Heart right ventricle (tissue), 16 donors: ENCODE results near the gene ANKLE1. TPM values are rescaled to one million over a fixed set of nuclear protein-coding genes. Genes with fewer than 3 reads are reported as not detected.

ENCODE experiments used
- ATAC-seq, 8 donors: fragments of 200-7000 bp; cut with Tn5 transposase; one replicate each; pipeline ENCODE4 v1.9.1; 2020; ENCODE audit warnings: mild to moderate bottlenecking in 8 of 8, moderate library complexity in 8 of 8, moderate number of reproducible peaks in 1 of 8
- DNase-seq, 2 donors: peaks; one replicate each; pipeline ENCODE4 v3.0.0-alpha.2; 2020
- H3K27ac ChIP-seq, 10 donors: fragments of 200-600 bp; sonication (generic) in 2 of 10; one replicate each; pipeline versions ENCODE4 v1.5.0 to v1.8.0; 2020 to 2022; ENCODE audit warnings: mild to moderate bottlenecking in 3 of 10
- H3K27me3 ChIP-seq, 7 donors: fragments of 200-600 bp; one replicate each; pipeline ENCODE4 v1.8.0; 2021 to 2022; ENCODE audit warnings: mild to moderate bottlenecking in 2 of 7
- H3K36me3 ChIP-seq, 9 donors: fragments of 200-600 bp; sonication (generic) in 1 of 9; one replicate each; pipeline versions ENCODE4 v1.5.0 to v1.8.0; 2020 to 2022; ENCODE audit warnings: mild to moderate bottlenecking in 2 of 9
- H3K4me1 ChIP-seq, 9 donors: fragments of 200-600 bp; sonication (generic) in 1 of 9; one replicate each; pipeline versions ENCODE4 v1.5.0 to v1.8.0; 2020 to 2022; ENCODE audit warnings: mild to moderate bottlenecking in 4 of 9
- H3K4me3 ChIP-seq, 10 donors: fragments of 200-600 bp; sonication (generic) in 2 of 10; one replicate each; pipeline versions ENCODE4 v1.5.0 to v1.8.0; 2020 to 2022; ENCODE audit warnings: mild to moderate bottlenecking in 7 of 10, moderate library complexity in 2 of 10
- H3K9me3 ChIP-seq, 11 donors: fragments of 200-600 bp in 10 of 11; sonication (generic) in 2 of 11; one replicate each; pipeline versions ENCODE4 v1.5.0 to v1.8.0; 2013 to 2022; ENCODE audit warnings: mild to moderate bottlenecking in 2 of 11, control low read depth in 1 of 11, moderate library complexity in 1 of 11
- WGBS, 2 donors: extraction: QIAGEN DNeasy Blood & Tissue Kit; methylation state at CpG; one replicate each; pipeline ENCODE4 v1.1.7; 2013; ENCODE audit warnings: inconsistent platforms in 1 of 2; 5-methylcytosine and 5-hydroxymethylcytosine counted together
- intact Hi-C, 10 donors: fragments of 100-400 bp; cut with DNase I; formaldehyde crosslinking; loops; one replicate each; pipeline versions ENCODE4 v1.11.1 to v1.14.2; 2022
- polyA plus RNA-seq, 2 donors: library from polyadenylated mRNA; stranded (reverse); fragments of 200-250 nt; gene quantifications; one replicate each; pipeline ENCODE4 v1.2.3, GENCODE V29; 2013
- total RNA-seq, 10 donors: library from RNA; stranded (reverse); fragmentation: NEBNext Ultra II Directional in 3 of 10; extraction: Animal tissue kit (Norgen Biotek cat#: 25700) in 3 of 10; gene quantifications; one replicate each; pipeline versions ENCODE4 v1.2.1 to v1.2.4, GENCODE V29; 2021 to 2023
- TF ChIP-seq, protein P1 (sequence below), 9 donors: fragments of 200-600 bp; sonication (generic) in 2 of 9; IDR thresholded peaks; one replicate each; pipeline versions ENCODE4 v1.5.0 to v1.8.0; 2021 to 2022; ENCODE audit warnings: antibody characterized with exemption in 9 of 9, mild to moderate bottlenecking in 5 of 9, moderate library complexity in 1 of 9
- donor health status: Arrhythmogenic right ventricular cardiomyopathy.
- donor health status: ischemic (EF 13 %, LVEDD 7.1; RV severe dilation, severe dysfunction).
- donor health status: healthy with polysubstance abuse.
- donor health status: DM: no; HTN: yes; CAD: no.
- donor health status: DM: no; HTN: no; CAD: no.
- donor health status: ischemic (EF 25% LVEDD 6.9; RV normal size, moderate dysfunction).
- donor health status: ischemic (EF 25% LVEDD 5.7; RV mildly dilated, moderate dysfunction).
- donor health status: healthy.
- donor health status: DM: yes; HTN: yes; CAD: no.
- donor health status: Ischemic cardiomyopathy.
- donor health status: ischemic (EF 35%, LVEDD 5.7; RV mildly dilated, moderate dysfunction).
- donor health status: nonischemic (EF 11% LVEDD 7.7; RV severe dilation, severe dysfunction).
- donor health status: DM: yes; HTN: yes; CAD: no.
- donor health status: PGD.
- donor health status: ischemic (EF 29% LVEDD 5.4; RV normal size, mild dysfunction).
- donor health status: nonischemic (EF 23%, LVEDD 6.1; RV moderate dilation, normal function).

Gene ANKLE1
- total and polyA plus RNA-seq, 12 donors = 0.09 to 0.85 (median 0.19) TPM; not detected in 2

DNA sequence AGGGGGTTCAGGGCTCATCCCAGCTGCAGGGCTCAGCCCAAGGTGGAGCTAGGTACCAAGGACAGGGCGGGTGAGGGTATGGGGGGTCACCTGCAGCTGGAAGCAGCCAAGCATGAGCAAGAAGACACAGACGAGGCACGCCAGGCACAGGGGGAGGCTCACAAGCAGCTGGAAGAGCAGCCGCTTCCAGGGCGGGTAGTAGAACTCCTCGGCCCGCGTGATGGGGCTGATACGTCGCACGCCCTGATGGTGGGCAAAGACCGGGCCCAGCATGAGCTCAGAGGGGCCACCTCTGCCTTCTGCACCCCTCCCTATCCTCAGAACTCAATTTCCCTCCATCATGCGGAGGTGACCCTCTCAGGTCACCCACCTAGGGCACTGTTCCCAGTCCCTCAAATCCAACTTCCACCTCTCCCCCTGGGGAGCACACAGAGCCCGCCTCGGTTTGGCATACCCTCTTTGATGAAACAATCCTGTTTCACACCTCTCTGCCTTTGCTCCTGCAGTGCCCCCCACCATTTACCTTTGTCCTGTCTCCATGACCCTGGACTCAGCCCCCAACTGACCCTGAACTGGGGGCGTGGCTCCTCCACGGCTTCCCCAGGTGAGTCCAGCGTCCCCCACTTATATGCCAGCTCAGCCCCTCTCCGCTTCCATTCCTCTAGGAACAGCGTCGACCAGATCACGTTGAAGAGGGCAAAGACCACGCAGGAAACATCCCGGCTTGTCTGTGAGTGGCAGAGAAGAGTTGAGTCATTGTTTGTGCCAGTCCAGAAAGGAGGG, 48.8 kb downstream of the ANKLE1 start:
- TF ChIP-seq, protein P1, sequence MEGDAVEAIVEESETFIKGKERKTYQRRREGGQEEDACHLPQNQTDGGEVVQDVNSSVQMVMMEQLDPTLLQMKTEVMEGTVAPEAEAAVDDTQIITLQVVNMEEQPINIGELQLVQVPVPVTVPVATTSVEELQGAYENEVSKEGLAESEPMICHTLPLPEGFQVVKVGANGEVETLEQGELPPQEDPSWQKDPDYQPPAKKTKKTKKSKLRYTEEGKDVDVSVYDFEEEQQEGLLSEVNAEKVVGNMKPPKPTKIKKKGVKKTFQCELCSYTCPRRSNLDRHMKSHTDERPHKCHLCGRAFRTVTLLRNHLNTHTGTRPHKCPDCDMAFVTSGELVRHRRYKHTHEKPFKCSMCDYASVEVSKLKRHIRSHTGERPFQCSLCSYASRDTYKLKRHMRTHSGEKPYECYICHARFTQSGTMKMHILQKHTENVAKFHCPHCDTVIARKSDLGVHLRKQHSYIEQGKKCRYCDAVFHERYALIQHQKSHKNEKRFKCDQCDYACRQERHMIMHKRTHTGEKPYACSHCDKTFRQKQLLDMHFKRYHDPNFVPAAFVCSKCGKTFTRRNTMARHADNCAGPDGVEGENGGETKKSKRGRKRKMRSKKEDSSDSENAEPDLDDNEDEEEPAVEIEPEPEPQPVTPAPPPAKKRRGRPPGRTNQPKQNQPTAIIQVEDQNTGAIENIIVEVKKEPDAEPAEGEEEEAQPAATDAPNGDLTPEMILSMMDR (IDR thresholded peaks at IDR 0.05) = no peak
- DNase-seq (no peak), ATAC-seq (no peak)
- no peak overlapping the region for H3K4me3 ChIP-seq
- intact Hi-C loops = no loop called here
- H3K9me3 ChIP-seq = no peaks in the 10 kb centered on the region
- peaks cover 0 to 28% (median 0%) of the 10 kb centered on the region in 7 donors for H3K27me3 ChIP-seq
- peaks cover 4 to 35% (median 15%) of the 10 kb centered on the region in 9 donors for H3K4me1 ChIP-seq
- H3K27ac ChIP-seq = no peak overlapping the region
- H3K36me3 ChIP-seq = peaks cover 0 to 26% (median 0%) of the 10 kb centered on the region in 9 donors
- WGBS, 2 donors = 93 to 96% methylated on average over 24 of the region's 24 CpGs

DNA sequence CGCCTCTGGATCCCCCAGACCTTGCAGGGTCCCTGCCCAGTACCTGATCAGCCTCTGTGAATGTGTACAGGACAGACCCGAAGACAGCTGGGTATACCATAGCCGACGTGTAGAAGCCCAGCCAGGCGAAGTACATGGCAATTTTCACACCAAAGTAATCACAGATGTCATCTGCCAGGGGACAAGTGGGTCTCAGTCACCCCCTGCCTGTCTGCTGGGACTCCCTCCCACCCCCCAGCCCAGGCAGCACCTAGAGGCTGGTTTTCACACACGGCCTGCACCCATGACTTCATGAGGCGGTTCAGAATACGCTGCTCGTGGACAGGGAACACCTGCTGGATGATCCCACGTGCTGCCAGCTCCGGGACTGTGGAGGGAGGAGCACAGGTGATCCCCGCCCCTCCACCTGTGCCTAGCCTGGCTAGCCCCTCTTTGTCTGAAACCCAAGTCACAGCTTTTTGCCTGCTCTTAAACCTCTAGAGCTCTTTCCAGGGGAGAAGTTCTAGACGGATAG, 49.4 kb downstream of the ANKLE1 start:
- H3K9me3 ChIP-seq = no peaks in the 10 kb centered on the region
- H3K4me1 ChIP-seq = peaks cover 4 to 42% (median 22%) of the 10 kb centered on the region in 9 donors
- peaks cover 0 to 28% (median 0%) of the 10 kb centered on the region in 7 donors for H3K27me3 ChIP-seq
- 89 to 90% methylated on average over 13 of the region's 13 CpGs for WGBS, 2 donors
- intact Hi-C loops = no loop called here
- no peak overlapping the region for H3K4me3 ChIP-seq
- ATAC-seq (no peak), DNase-seq (no peak)
- peaks cover 0 to 21% (median 0%) of the 10 kb centered on the region in 9 donors for H3K36me3 ChIP-seq
- TF ChIP-seq, protein P1 (IDR thresholded peaks at IDR 0.05) = no peak
- H3K27ac ChIP-seq = no peak overlapping the region

DNA sequence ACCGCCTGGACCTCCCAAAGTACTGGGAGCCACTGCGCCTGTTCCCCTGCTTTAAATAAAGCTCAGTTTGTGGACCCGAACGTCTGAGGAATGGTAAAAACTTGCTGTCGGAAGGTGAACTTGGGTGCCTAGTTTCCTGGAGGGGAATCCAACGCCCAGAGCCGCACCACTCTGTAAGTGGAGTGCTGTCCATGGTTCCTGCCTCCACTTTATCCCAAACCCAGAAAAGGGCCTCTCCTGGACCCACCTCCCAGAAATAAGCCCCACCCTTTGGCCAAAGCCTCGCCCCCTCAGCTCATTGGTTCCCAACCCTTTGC, 50.6 kb downstream of the ANKLE1 start:
- intact Hi-C loops = no loop called here
- Histone ChIP-seq H3K4me3 (no peak overlapping the region), H3K9me3 (no peaks in the 10 kb centered on the region), H3K4me1 (peaks cover 4 to 48% (median 25%) of the 10 kb centered on the region in 9 donors), H3K27ac (no peak overlapping the region), H3K36me3 (peaks cover 0 to 12% (median 0%) of the 10 kb centered on the region in 9 donors), H3K27me3 (peaks cover 0 to 28% (median 0%) of the 10 kb centered on the region in 7 donors)
- 90 to 93% methylated on average over 8 of the region's 8 CpGs for WGBS, 2 donors
- TF ChIP-seq, protein P1 (IDR thresholded peaks at IDR 0.05) = no peak
- DNase-seq (no peak), ATAC-seq (no peak)

DNA sequence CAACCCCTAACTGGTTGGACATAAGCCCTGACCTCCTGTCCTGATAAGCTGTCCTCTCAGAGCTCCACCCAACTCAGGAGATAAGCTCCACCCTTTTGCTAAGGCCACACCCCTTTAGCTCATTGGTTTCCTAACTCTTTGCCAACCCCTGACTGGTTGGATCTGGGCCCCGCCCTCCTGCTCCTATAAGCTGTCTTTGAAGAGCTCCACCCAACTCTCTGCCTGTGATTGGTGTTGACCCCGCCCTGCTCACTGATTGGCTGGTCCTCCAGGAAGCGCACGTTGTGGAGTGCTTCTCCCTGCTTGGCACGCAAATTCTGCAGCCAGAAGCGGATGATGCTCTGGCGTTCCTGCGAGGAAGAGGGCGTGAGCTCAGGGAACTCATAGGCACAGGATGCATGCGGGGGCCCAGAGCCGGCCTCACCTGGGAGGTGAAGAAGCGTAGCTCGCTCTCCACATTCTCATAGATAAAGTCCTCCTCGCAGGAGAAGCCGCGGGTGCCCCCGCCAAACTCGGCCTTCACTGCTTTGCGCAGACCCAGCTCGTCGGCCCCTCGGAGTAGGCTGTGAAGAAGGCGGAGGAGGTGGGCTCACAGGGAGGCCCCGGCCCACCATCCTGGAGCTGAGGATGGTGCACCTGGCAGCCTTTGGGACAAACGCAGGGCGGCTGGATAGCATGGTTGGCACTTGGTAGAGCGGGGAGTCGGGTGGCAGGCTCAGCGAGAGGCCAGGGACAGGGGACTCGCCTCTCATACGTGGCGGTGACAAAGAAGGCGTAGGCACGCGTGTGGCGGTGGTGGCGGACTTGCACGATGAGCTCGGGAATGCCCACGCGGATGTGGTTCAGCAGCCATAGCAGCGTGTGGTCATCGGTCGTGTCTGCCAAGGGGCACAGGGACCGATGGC, 51.2 kb downstream of the ANKLE1 start:
- H3K9me3 ChIP-seq = no peaks in the 10 kb centered on the region
- no peak overlapping the region for H3K27ac ChIP-seq
- H3K4me3 ChIP-seq = no peak overlapping the region
- intact Hi-C loops = no loop called here
- DNase-seq (no peak), ATAC-seq (no peak)
- TF ChIP-seq, protein P1 (IDR thresholded peaks at IDR 0.05) = no peak
- WGBS, 2 donors = 96% methylated on average over 45 of the region's 45 CpGs
- peaks cover 0 to 7% (median 0%) of the 10 kb centered on the region in 9 donors for H3K36me3 ChIP-seq
- peaks cover 0 to 28% (median 0%) of the 10 kb centered on the region in 7 donors for H3K27me3 ChIP-seq
- H3K4me1 ChIP-seq = peaks cover 5 to 52% (median 28%) of the 10 kb centered on the region in 9 donors
